HEK293T (cell line): Measurements from ENCODE around the gene C2CD3.

Source experiments
- CTCF ChIA-PET: fragments of 350-600 bp; formaldehyde crosslinking; extraction: SDS; loops from one replicate; lab custom pipeline; 2021; ENCODE audit warnings: antibody characterized with exemption, inconsistent platforms; lab: Yijun Ruan, JAX
- POLR2A ChIA-PET: fragments of 350-600 bp; formaldehyde crosslinking; extraction: SDS; loops from one replicate; lab custom pipeline; 2020; ENCODE audit warnings: antibody characterized with exemption, inconsistent platforms; lab: Yijun Ruan, JAX
- DNase-seq: peaks from one replicate; pipeline ENCODE4 v3.0.0; 2012; ENCODE audit warnings: mixed read lengths; ENCODE audit errors: extremely low spot score
- ARNT ChIP-seq: fragments of 450-650 bp; IDR thresholded peaks from 2 replicates; pipeline ENCODE4 v1.6.1; 2017; ENCODE audit warnings: mild to moderate bottlenecking
- BHLHE40 ChIP-seq: fragments of 450-650 bp; IDR thresholded peaks from 2 replicates; pipeline ENCODE4 v1.6.1; 2016; ENCODE audit warnings: mild to moderate bottlenecking, moderate library complexity, borderline replicate concordance
- CTBP1 ChIP-seq: fragments of 450-650 bp; IDR thresholded peaks from 2 replicates; pipeline ENCODE4 v1.6.1; 2016; ENCODE audit warnings: borderline replicate concordance
- ELF4 ChIP-seq: fragments of 450-650 bp; IDR thresholded peaks from 2 replicates; pipeline ENCODE4 v1.6.1; 2017; ENCODE audit warnings: antibody characterized with exemption
- FOXA1 ChIP-seq: fragments of 450-650 bp; IDR thresholded peaks from 2 replicates; pipeline ENCODE4 v1.6.1; 2016; ENCODE audit warnings: mild to moderate bottlenecking
- FOXK2 ChIP-seq: fragments of 450-650 bp; IDR thresholded peaks from 2 replicates; pipeline ENCODE4 v1.6.1; 2016; ENCODE audit warnings: mild to moderate bottlenecking
- FOXM1 ChIP-seq: fragments of 450-650 bp; IDR thresholded peaks from 2 replicates; pipeline ENCODE4 v1.6.1; 2017; ENCODE audit warnings: mild to moderate bottlenecking, borderline replicate concordance
- HDGF ChIP-seq: fragments of 450-650 bp; IDR thresholded peaks from 2 replicates; pipeline ENCODE4 v1.6.1; 2017; ENCODE audit warnings: antibody characterized with exemption, borderline replicate concordance
- L3MBTL2 ChIP-seq: fragments of 450-650 bp; conservative IDR thresholded peaks from 2 replicates; pipeline ENCODE4 v1.6.1; 2016; ENCODE audit warnings: mild to moderate bottlenecking
- LEF1 ChIP-seq: fragments of 450-650 bp; IDR thresholded peaks from 2 replicates; pipeline ENCODE4 v1.6.1; 2017; ENCODE audit warnings: mild to moderate bottlenecking, borderline replicate concordance
- NFRKB ChIP-seq: fragments of 450-650 bp; IDR thresholded peaks from 2 replicates; pipeline ENCODE4 v1.6.1; 2016; ENCODE audit warnings: mild to moderate bottlenecking, moderate library complexity
- SP1 ChIP-seq: fragments of 450-650 bp; IDR thresholded peaks from 2 replicates; pipeline ENCODE4 v1.6.1; 2017
- SUZ12 ChIP-seq: fragments of 450-650 bp; IDR thresholded peaks from 2 replicates; pipeline ENCODE4 v1.6.1; 2016; ENCODE audit warnings: mild to moderate bottlenecking
- TARDBP ChIP-seq: fragments of 450-650 bp; IDR thresholded peaks from 2 replicates; pipeline ENCODE4 v1.6.1; 2016
- ZNF384 ChIP-seq: fragments of 450-650 bp; IDR thresholded peaks from 2 replicates; pipeline ENCODE4 v1.6.1; 2016
- TF ChIP-seq, protein P1 (sequence below): fragments of 450-650 bp; IDR thresholded peaks from 2 replicates; pipeline ENCODE4 v1.6.1; 2016

Gene C2CD3

DNA sequence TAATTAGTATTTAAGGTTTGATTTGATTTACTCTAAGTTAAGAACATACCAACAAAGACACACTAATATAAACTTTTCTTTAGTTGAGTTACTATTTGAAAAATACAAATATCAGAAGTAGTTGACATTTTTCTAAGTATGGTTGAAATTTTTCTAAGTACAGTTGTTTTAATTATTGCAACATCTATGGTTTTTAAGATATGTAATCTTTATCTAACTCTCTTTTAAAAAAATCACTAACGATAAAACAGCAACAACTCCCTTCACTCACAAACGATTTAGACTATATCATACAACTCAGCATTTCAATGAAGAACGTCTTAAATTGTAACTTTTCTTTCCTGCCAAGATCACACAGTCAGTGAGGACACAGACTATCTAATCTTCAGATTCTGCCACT is 2.0 kb downstream of the C2CD3 start:
- DNase-seq = no peak
- CTCF ChIA-PET = no interaction called here
- POLR2A ChIA-PET = no interaction called here
- TF ChIP-seq L3MBTL2 (no peak), ARNT (no peak), FOXK2 (no peak), SUZ12 (no peak), ELF4 (no peak), FOXA1 (no peak), FOXM1 (no peak), TARDBP (no peak), BHLHE40 (no peak), NFRKB (no peak)

DNA sequence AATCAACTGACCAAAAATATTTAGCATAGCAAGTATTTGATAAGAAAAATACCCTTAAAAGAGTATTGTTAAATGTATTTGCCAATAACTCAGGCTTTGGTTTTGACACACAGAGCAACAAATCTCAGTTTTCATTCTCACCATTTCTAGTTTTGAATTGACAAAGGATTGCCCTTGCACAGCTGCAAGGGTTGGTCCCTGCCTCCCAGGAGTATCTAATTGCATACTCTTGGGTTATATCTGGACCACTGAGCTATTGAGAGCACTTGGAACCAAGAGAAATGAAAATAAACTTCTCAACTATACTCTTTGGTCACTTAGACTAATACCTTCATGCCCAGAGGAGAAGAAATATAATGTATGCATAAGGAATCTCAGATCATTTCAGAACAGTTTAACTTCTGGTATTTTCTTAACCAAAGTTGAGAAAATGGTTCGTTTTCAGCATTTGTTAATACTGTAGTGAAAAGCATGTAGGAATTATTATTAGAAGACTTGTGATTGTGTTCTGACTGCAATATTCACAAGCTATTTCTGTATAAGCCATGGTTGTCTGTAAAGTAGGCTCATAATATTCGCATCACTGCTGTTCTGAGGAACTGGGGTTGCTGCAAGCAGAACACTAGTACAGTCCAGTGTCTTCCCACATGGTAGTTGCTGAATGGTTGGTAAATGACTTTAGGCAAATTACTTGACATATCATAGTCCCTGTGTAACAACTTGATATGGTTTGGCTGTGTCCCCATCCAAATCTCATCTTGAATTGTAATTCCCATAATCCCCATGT is 7.9 kb downstream of the C2CD3 start:
- ChIA-PET CTCF (no interaction called here), POLR2A (interaction anchor here (1.0 kb wide), 1 partner anchor 8 kb away, joined by 7 read pairs; the partner anchor contains the start of genes C2CD3 and PPME1)
- DNase-seq = no peak
- no peak for TF ChIP-seq SUZ12
- TF ChIP-seq BHLHE40 = no peak
- TF ChIP-seq FOXA1 = no peak
- TF ChIP-seq L3MBTL2 = no peak
- TF ChIP-seq ELF4 = no peak
- TF ChIP-seq FOXK2 = no peak
- no peak for TF ChIP-seq FOXM1
- TF ChIP-seq, protein P1, sequence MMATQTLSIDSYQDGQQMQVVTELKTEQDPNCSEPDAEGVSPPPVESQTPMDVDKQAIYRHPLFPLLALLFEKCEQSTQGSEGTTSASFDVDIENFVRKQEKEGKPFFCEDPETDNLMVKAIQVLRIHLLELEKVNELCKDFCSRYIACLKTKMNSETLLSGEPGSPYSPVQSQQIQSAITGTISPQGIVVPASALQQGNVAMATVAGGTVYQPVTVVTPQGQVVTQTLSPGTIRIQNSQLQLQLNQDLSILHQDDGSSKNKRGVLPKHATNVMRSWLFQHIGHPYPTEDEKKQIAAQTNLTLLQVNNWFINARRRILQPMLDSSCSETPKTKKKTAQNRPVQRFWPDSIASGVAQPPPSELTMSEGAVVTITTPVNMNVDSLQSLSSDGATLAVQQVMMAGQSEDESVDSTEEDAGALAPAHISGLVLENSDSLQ = no peak
- TF ChIP-seq ZNF384 = no peak
- TF ChIP-seq ARNT = no peak
- no peak for TF ChIP-seq CTBP1
- no peak for TF ChIP-seq HDGF
- no peak for TF ChIP-seq SP1
- no peak for TF ChIP-seq TARDBP
- no peak for TF ChIP-seq LEF1
- no peak for TF ChIP-seq NFRKB

DNA sequence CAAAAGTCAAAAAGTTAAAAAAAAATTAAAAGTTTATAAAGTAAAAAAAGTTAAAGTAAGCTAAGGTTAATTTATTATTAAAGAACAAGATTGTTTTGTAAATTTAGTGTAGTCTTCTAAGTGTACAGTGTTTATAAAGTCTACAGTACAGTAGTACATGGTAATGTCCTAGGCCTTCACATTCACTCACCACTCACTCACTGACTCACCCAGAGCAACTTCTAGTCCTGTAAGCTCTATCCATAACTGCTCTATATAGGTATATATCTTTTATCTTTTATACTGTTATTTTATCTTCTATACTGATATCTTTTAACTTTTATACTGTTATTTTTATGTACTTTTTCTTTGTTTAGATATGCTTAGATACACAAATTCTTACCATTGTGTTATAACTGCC is 11.2 kb downstream of the C2CD3 start:
- POLR2A ChIA-PET = interaction anchor here (1.3 kb wide), 1 partner anchor 12 kb away, joined by 6 read pairs; the partner anchor contains the start of genes C2CD3 and PPME1
- DNase-seq = no peak
- CTCF ChIA-PET = no interaction called here
- TF ChIP-seq ZNF384 (no peak), SUZ12 (no peak), NFRKB (no peak), FOXK2 (no peak), TARDBP (no peak), FOXM1 (no peak), HDGF (no peak), CTBP1 (no peak), LEF1 (no peak), ARNT (no peak), ELF4 (no peak), L3MBTL2 (no peak), FOXA1 (no peak), BHLHE40 (no peak)
- TF ChIP-seq, protein P1 = no peak

DNA sequence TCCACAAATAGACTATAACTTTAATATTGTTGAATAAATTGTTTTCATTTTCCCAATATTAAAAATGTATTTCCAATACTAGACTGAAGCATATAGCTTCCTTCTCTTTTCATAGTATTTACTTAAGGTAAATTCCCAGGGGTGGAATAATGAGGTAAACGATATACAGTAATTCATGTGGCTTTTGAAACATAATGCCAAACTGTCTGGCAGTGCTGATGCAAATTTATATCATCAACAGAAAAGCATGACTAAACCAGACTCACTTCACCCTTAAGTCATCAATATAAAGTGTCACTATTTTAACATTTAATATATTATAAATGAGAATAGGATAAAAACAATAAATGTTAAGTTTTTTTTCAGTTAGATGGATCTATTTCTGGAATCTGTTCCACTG is 13.6 kb downstream of the C2CD3 start:
- no peak for DNase-seq
- TF ChIP-seq SP1 = no peak
- TF ChIP-seq ELF4 = no peak
- no peak for TF ChIP-seq NFRKB
- TF ChIP-seq ARNT = no peak
- no peak for TF ChIP-seq CTBP1
- TF ChIP-seq, protein P1 = no peak
- no peak for TF ChIP-seq L3MBTL2
- TF ChIP-seq HDGF = no peak
- TF ChIP-seq FOXM1 = no peak
- no peak for TF ChIP-seq BHLHE40
- POLR2A ChIA-PET = no interaction called here
- CTCF ChIA-PET = no interaction called here

DNA sequence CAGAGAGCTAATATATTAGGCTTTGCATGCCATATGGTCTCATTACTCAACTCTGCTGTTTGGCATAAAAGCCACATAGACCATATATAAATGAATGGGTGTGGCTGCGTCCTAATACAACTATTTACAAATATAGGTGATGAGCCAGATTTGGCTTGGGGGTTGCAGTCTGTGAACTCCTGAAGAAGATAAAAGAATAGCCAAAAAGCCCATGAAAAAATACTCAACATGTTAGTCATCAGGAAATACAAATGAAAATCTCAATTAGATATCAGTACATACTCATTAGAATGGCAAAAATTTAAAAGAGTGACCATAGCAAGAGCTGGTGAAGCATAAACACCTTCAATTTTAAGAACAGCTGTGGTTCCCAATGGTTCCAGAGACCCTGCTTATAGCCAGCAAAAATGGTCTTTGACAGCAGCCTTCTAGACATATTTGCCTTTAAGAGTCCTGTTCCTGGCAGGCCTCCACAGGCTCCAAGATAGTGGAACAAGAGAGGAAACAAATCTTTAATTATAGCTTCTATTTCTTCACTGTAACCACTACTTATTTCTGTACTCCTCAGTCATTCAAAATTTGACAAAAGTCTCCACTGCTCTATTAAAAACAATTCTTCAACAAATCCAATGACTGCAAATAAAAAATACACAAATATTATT is 16.1 kb downstream of the C2CD3 start:
- CTCF ChIA-PET = no interaction called here
- DNase-seq = no peak
- POLR2A ChIA-PET = no interaction called here
- TF ChIP-seq FOXM1 = no peak
- no peak for TF ChIP-seq SP1
- no peak for TF ChIP-seq L3MBTL2
- TF ChIP-seq LEF1 = no peak
- no peak for TF ChIP-seq NFRKB
- TF ChIP-seq BHLHE40 = no peak
- TF ChIP-seq SUZ12 = no peak
- no peak for TF ChIP-seq ELF4
- no peak for TF ChIP-seq ZNF384
